Kidney (tissue), 14 donors: Measurements from ENCODE around the gene PDIA5. TPM values are rescaled to one million over a fixed set of nuclear protein-coding genes. Genes with fewer than 3 reads are reported as not detected.

ENCODE experiments used
- DNase-seq, 5 donors: peaks; one replicate each; pipeline ENCODE4 v3.0.0-alpha.2; 2013 to 2020
- FAIRE-seq: peaks from 2 replicates; lab custom pipeline; 2012; peaks lifted over from hg19 to GRCh38; lab: Jason Lieb, UNC
- H3K27ac ChIP-seq, 2 donors: one replicate each; pipeline ENCODE4 v1.7.0; 2013; ENCODE audit warnings: low read depth in 2 of 2, low read length in 2 of 2, inconsistent platforms in 1 of 2
- H3K27me3 ChIP-seq: one replicate; pipeline ENCODE4 v1.7.1; 2013; ENCODE audit warnings: low read length, inconsistent platforms; ENCODE audit not compliant: control insufficient read depth, insufficient read depth
- H3K36me3 ChIP-seq, 3 donors: one replicate each; pipeline versions ENCODE4 v1.7.0 to v1.7.1; 2013; ENCODE audit warnings: low read length in 3 of 3, control low read depth in 1 of 3, inconsistent platforms in 1 of 3; ENCODE audit not compliant: insufficient read depth in 3 of 3, control insufficient read depth in 2 of 3
- H3K4me1 ChIP-seq, 3 donors: one replicate each; pipeline versions ENCODE4 v1.7.0 to v1.7.1; 2013; ENCODE audit warnings: low read length in 3 of 3, inconsistent platforms in 1 of 3, low read depth in 1 of 3; ENCODE audit not compliant: control insufficient read depth in 2 of 3, insufficient read depth in 2 of 3
- H3K4me3 ChIP-seq, 3 donors: one replicate each; pipeline versions ENCODE4 v1.7.0 to v1.8.1; 2013; ENCODE audit warnings: low read length in 3 of 3, control low read depth in 1 of 3, inconsistent platforms in 1 of 3
- H3K9ac ChIP-seq, 3 donors: one replicate each; pipeline versions ENCODE4 v1.7.0 to v1.7.1; 2013; ENCODE audit warnings: low read length in 3 of 3, control low read depth in 1 of 3, inconsistent platforms in 1 of 3
- H3K9me3 ChIP-seq, 3 donors: one replicate each; pipeline versions ENCODE4 v1.7.0 to v1.7.1; 2013; ENCODE audit warnings: low read length in 3 of 3, control low read depth in 1 of 3, inconsistent platforms in 1 of 3; ENCODE audit not compliant: control insufficient read depth in 2 of 3, insufficient read depth in 1 of 3
- CTCF ChIP-seq: IDR thresholded peaks from 3 replicates; pipeline ENCODE4 v1.5.1; 2012; ENCODE audit warnings: mild to moderate bottlenecking, moderate library complexity, borderline replicate concordance; ENCODE audit not compliant: insufficient read depth; ENCODE audit errors: extremely low read depth
- intact Hi-C: fragments of 100-400 bp; cut with DNase I; formaldehyde crosslinking; loops from one replicate; pipeline ENCODE4 v1.11.1; 2022
- polyA plus RNA-seq: library from polyadenylated mRNA; stranded (reverse); fragments of 350-450 nt; fragmentation: Illumina TruSeq; extraction: RNeasy Lipid Tissue Mini Kit (QIAGEN cat#74804); gene quantifications from one replicate; pipeline ENCODE4 v1.2.3, GENCODE V29; 2014; ENCODE audit warnings: low read depth, low replicate concordance; ENCODE audit not compliant: insufficient read depth
- total RNA-seq: library from RNA; stranded (reverse); fragmentation: NEBNext Ultra II Directional; extraction: Animal tissue kit (Norgen Biotek cat#: 25700); gene quantifications from one replicate; pipeline ENCODE4 v1.2.1, GENCODE V29; 2021
- donor health status: control.
- donor health status: control.
- donor health status: control.
- donor health status: control.
- donor health status: control.
- donor health status: DM: yes; HTN: yes; CAD: no.
- donor health status: Normal renal cell carcinoma (clear cell type).

Gene PDIA5
- total and polyA plus RNA-seq, 2 donors from 2014 or later, result 19.9 to 27.9 TPM

GRCh38 chr3:123143669-123144411, 77.0 kb downstream of the PDIA5 start:
- H3K9me3 ChIP-seq, result no peaks in the 10 kb centered on the region
- no peaks in the 10 kb centered on the region for H3K27me3 ChIP-seq
- peaks cover 0 to 4% (median 0%) of the 10 kb centered on the region in 3 donors for H3K4me1 ChIP-seq
- TF ChIP-seq CTCF, result no peak
- intact Hi-C loops, result no loop called here
- FAIRE-seq (no peak), DNase-seq (peak in 3 of 5 donors; percentile 45 to 62 (median 62))
- no peak overlapping the region for H3K9ac ChIP-seq
- no peak overlapping the region for H3K27ac ChIP-seq
- H3K36me3 ChIP-seq, result peaks cover 0 to 31% (median 18%) of the 10 kb centered on the region in 3 donors
- no peak overlapping the region for H3K4me3 ChIP-seq

GRCh38 chr3:123147754-123148535, 81.1 kb downstream of the PDIA5 start:
- peaks cover 0 to 4% (median 0%) of the 10 kb centered on the region in 3 donors for H3K4me1 ChIP-seq
- TF ChIP-seq CTCF, result no peak
- no peak overlapping the region for H3K9ac ChIP-seq
- no peak overlapping the region for H3K4me3 ChIP-seq
- no peaks in the 10 kb centered on the region for H3K9me3 ChIP-seq
- FAIRE-seq (no peak), DNase-seq (no peak)
- peaks cover 0 to 40% (median 22%) of the 10 kb centered on the region in 3 donors for H3K36me3 ChIP-seq
- intact Hi-C loops, result no loop called here
- H3K27ac ChIP-seq, result no peak overlapping the region
- no peaks in the 10 kb centered on the region for H3K27me3 ChIP-seq

- no peak overlapping the region for H3K9ac ChIP-seq
- H3K4me1 ChIP-seq, result no peaks in the 10 kb centered on the region
- no peaks in the 10 kb centered on the region for H3K9me3 ChIP-seq
- no peaks in the 10 kb centered on the region for H3K27me3 ChIP-seq
- DNase-seq (peak in 1 of 5 donors; percentile 35), FAIRE-seq (no peak)
- intact Hi-C loops, result no loop called here
- no peak for TF ChIP-seq CTCF
- H3K27ac ChIP-seq, result no peak overlapping the region
- H3K36me3 ChIP-seq, result peaks cover 0 to 40% (median 20%) of the 10 kb centered on the region in 3 donors
- H3K4me3 ChIP-seq, result no peak overlapping the region
Measured at GRCh38 chr3:123148772-123149171, 81.9 kb downstream of the PDIA5 start.
